Breast epithelium (tissue), 4 donors: ENCODE measurements around the gene BPI. TPM values are rescaled to one million over a fixed set of nuclear protein-coding genes. Genes with fewer than 3 reads are reported as not detected.
"Not testable (repeated sequence)": the region's sequence is repeated elsewhere in the genome, so short reads cannot be mapped to it uniquely, and the experiment has no call there.

Experiments used
- DNase-seq, 2 donors: peaks; one replicate each; pipeline ENCODE4 v3.0.0-alpha.2; 2019; ENCODE audit warnings: low spot score in 2 of 2
- H3K27ac ChIP-seq, 2 donors: fragments of 200-600 bp; sonication (generic) in 1 of 2; one replicate each; pipeline ENCODE4 v1.5.1; 2016 to 2019; ENCODE audit warnings: mild to moderate bottlenecking in 1 of 2
- H3K27me3 ChIP-seq, 2 donors: fragments of 200-600 bp; sonication (generic) in 1 of 2; one replicate each; pipeline versions ENCODE4 v1.5.1 to v1.6.0; 2017 to 2019; ENCODE audit warnings: control low read depth in 1 of 2, mild to moderate bottlenecking in 1 of 2
- H3K36me3 ChIP-seq: fragments of 200-600 bp; one replicate; pipeline ENCODE4 v1.5.1; 2019
- H3K4me1 ChIP-seq, 2 donors: fragments of 200-600 bp; sonication (generic); one replicate each; pipeline ENCODE4 v1.5.1; 2016 to 2019; ENCODE audit warnings: control low read depth in 1 of 2
- H3K4me3 ChIP-seq, 3 donors: fragments of 200-600 bp; sonication (generic); 1 replicate in 2 of 3; 2 replicates in 1 of 3; pipeline ENCODE4 v1.5.1; 2016 to 2019; ENCODE audit warnings: mild to moderate bottlenecking in 3 of 3, moderate library complexity in 2 of 3
- H3K9me3 ChIP-seq, 2 donors: fragments of 200-600 bp; sonication (generic) in 1 of 2; one replicate each; pipeline ENCODE4 v1.5.1; 2016 to 2019; ENCODE audit warnings: control low read depth in 1 of 2
- CTCF ChIP-seq, 3 donors: fragments of 450-650 bp; IDR thresholded peaks; one replicate each; pipeline ENCODE4 v1.5.1; 2016 to 2017; ENCODE audit warnings: antibody characterized with exemption in 3 of 3, mild to moderate bottlenecking in 3 of 3, moderate library complexity in 3 of 3
- POLR2A ChIP-seq: fragments of 450-650 bp; IDR thresholded peaks from one replicate; pipeline ENCODE4 v1.6.1; 2016; ENCODE audit warnings: antibody characterized with exemption, mild to moderate bottlenecking, moderate library complexity
- POLR2AphosphoS5 ChIP-seq, 3 donors: sonication (generic); formaldehyde crosslinking; IDR thresholded peaks; one replicate each; pipeline ENCODE4 v1.6.1; 2017; ENCODE audit warnings: antibody characterized with exemption in 3 of 3
- intact Hi-C: fragments of 100-400 bp; cut with DNase I; formaldehyde crosslinking; loops from one replicate; pipeline ENCODE4 v1.15.1; 2023; ENCODE audit warnings: low total_unique reads
- total RNA-seq, 3 donors: library from RNA; depleted of rRNA; stranded (reverse); fragments of >200 nt; gene quantifications; one replicate each; pipeline ENCODE4 v1.1.0, GENCODE V29; 2016

BPI gene
- total RNA-seq, 3 donors from 2014 or later = 0.59 TPM; not detected in 2

GRCh38 chr20:38277285-38277684, 26.7 kb upstream of the BPI start:
- no peaks in the 10 kb centered on the region for H3K4me1 ChIP-seq
- no peak overlapping the region for H3K4me3 ChIP-seq
- H3K27ac ChIP-seq = no peak overlapping the region
- DNase-seq = no peak
- no peaks in the 10 kb centered on the region for H3K36me3 ChIP-seq
- no peaks in the 10 kb centered on the region for H3K27me3 ChIP-seq
- intact Hi-C loops = no loop called here
- H3K9me3 ChIP-seq = no peaks in the 10 kb centered on the region
- no peak for TF ChIP-seq POLR2AphosphoS5 (IDR thresholded peaks at IDR 0.05)
- no peak for TF ChIP-seq CTCF (IDR thresholded peaks at IDR 0.05)
- no peak for TF ChIP-seq POLR2A

GRCh38 chr20:38277691-38278090, 26.3 kb upstream of the BPI start:
- TF ChIP-seq POLR2A (no peak), POLR2AphosphoS5 (IDR thresholded peaks at IDR 0.05) (no peak), CTCF (IDR thresholded peaks at IDR 0.05) (no peak)
- Histone ChIP-seq H3K36me3 (no peaks in the 10 kb centered on the region), H3K27me3 (no peaks in the 10 kb centered on the region), H3K4me3 (no peak overlapping the region), H3K27ac (no peak overlapping the region), H3K4me1 (no peaks in the 10 kb centered on the region), H3K9me3 (no peaks in the 10 kb centered on the region)
- no peak for DNase-seq
- intact Hi-C loops = no loop called here

GRCh38 chr20:38278131-38278530, 25.8 kb upstream of the BPI start:
- H3K9me3 ChIP-seq = no peaks in the 10 kb centered on the region
- intact Hi-C loops = no loop called here
- no peak for DNase-seq
- no peak overlapping the region for H3K4me3 ChIP-seq
- no peak overlapping the region for H3K27ac ChIP-seq
- H3K27me3 ChIP-seq = no peaks in the 10 kb centered on the region
- H3K36me3 ChIP-seq = no peaks in the 10 kb centered on the region
- no peaks in the 10 kb centered on the region for H3K4me1 ChIP-seq
- TF ChIP-seq POLR2AphosphoS5 (IDR thresholded peaks at IDR 0.05) (no peak), POLR2A (no peak), CTCF (IDR thresholded peaks at IDR 0.05) (no peak)

GRCh38 chr20:38278763-38279162, 25.2 kb upstream of the BPI start:
- intact Hi-C loops = no loop called here
- Histone ChIP-seq H3K27ac (no peak overlapping the region), H3K4me3 (no peak overlapping the region), H3K9me3 (no peaks in the 10 kb centered on the region), H3K4me1 (no peaks in the 10 kb centered on the region), H3K36me3 (no peaks in the 10 kb centered on the region), H3K27me3 (no peaks in the 10 kb centered on the region)
- DNase-seq = no peak
- no peak for TF ChIP-seq CTCF (IDR thresholded peaks at IDR 0.05)
- TF ChIP-seq POLR2AphosphoS5 (IDR thresholded peaks at IDR 0.05) = no peak
- no peak for TF ChIP-seq POLR2A

GRCh38 chr20:38281176-38281915, 22.6 kb upstream of the BPI start:
- intact Hi-C loops, H3K4me3 ChIP-seq, H3K27me3 ChIP-seq, H3K9me3 ChIP-seq, DNase-seq, H3K36me3 ChIP-seq, H3K4me1 ChIP-seq, H3K27ac ChIP-seq: not testable (repeated sequence)
